Gastrocnemius medialis (tissue), 4 donors: ENCODE data around the gene SFMBT1. TPM values are rescaled to one million over a fixed set of nuclear protein-coding genes. Genes with fewer than 3 reads are reported as not detected.

Experiments
- ATAC-seq, 2 donors: fragments of 150-250 bp; one replicate each; pipeline ENCODE4 v1.9.1; 2016
- DNase-seq, 2 donors: peaks; one replicate each; pipeline ENCODE4 v3.0.0-alpha.2; 2019
- H3K27ac ChIP-seq, 4 donors: fragments of 200-600 bp; sonication (generic); 1 replicate in 1 of 4; 2 replicates in 3 of 4; pipeline ENCODE4 v1.5.1; 2016 to 2018; ENCODE audit warnings: mild to moderate bottlenecking in 2 of 4, moderate library complexity in 1 of 4
- H3K27me3 ChIP-seq, 3 donors: fragments of 200-600 bp; sonication (generic) in 2 of 3; 1 replicate in 1 of 3; 2 replicates in 2 of 3; pipeline versions ENCODE4 v1.5.1 to v1.6.0; 2016 to 2019; ENCODE audit warnings: mild to moderate bottlenecking in 1 of 3, moderate library complexity in 1 of 3
- H3K36me3 ChIP-seq, 2 donors: fragments of 200-600 bp; sonication (generic) in 1 of 2; one replicate each; pipeline ENCODE4 v1.5.1; 2017 to 2018
- H3K4me1 ChIP-seq, 2 donors: fragments of 200-600 bp; sonication (generic) in 1 of 2; one replicate each; pipeline ENCODE4 v1.5.1; 2016 to 2017; ENCODE audit warnings: mild to moderate bottlenecking in 2 of 2
- H3K4me3 ChIP-seq, 4 donors: fragments of 200-600 bp; sonication (generic) in 3 of 4; 1 replicate in 1 of 4; 2 replicates in 3 of 4; pipeline ENCODE4 v1.5.1; 2016 to 2019; ENCODE audit warnings: mild to moderate bottlenecking in 2 of 4
- H3K9me3 ChIP-seq, 3 donors: fragments of 200-600 bp; sonication (generic) in 2 of 3; 1 replicate in 1 of 3; 2 replicates in 2 of 3; pipeline ENCODE4 v1.5.1; 2016 to 2019
- POLR2A ChIP-seq, 2 donors: fragments of 450-650 bp; IDR thresholded peaks; one replicate each; pipeline ENCODE4 v1.6.1; 2017; ENCODE audit warnings: antibody characterized with exemption in 2 of 2, mild to moderate bottlenecking in 2 of 2, moderate library complexity in 2 of 2
- in situ Hi-C, 4 donors: fragments of 200-750 bp; cut with MboI; loops; one replicate each; pipeline versions ENCODE4 v1.15.0 to v1.8.0; 2017; ENCODE audit warnings: low sequenced_read_pairs in 4 of 4
- intact Hi-C: fragments of 100-400 bp; cut with DNase I; formaldehyde crosslinking; loops from one replicate; pipeline ENCODE4 v1.15.1; 2023; ENCODE audit warnings: low total_unique reads
- total RNA-seq, 4 donors: library from RNA; depleted of rRNA; stranded (reverse); fragments of >200 nt; gene quantifications; one replicate each; pipeline versions ENCODE4 v1.1.0 to v1.2.3, GENCODE V29; 2016
- TF ChIP-seq, protein P1 (sequence below), 5 experiments: fragments of 450-650 bp in 3 of 5; fragments of 200-600 bp in 2 of 5; sonication (generic) in 2 of 5; IDR thresholded peaks in 4 of 5; conservative IDR thresholded peaks in 1 of 5; 1 replicate in 4 of 5; 2 replicates in 1 of 5; pipeline ENCODE4 v1.5.1; 2016 to 2019; ENCODE audit warnings: antibody characterized with exemption in 5 of 5, mild to moderate bottlenecking in 3 of 5, moderate library complexity in 3 of 5

SFMBT1 gene
- total RNA-seq, 4 donors from 2014 or later: 17.5 to 39.7 (median 29.8) TPM

DNA sequence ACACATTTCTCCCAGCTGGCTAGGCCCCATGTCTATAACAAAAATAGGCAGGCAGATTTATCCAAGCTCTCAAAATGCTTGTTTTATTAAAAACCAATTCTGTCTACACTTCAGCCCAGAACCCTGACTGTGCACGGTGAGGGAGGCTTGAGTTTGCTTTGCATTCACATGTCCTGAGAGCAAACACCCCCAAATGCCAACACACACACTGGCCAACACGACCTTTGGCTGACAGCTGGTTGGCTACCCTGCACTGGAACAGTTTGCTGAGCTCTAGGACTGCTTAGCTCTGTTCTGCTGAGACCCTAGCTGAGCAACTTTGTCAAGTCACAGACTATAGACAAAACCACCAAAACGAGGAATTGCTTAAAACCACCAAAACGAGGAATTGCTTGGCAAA lies 152.2 kb downstream of the SFMBT1 start:
- DNase-seq (peak in 1 of 2 donors; percentile 31), ATAC-seq (peak in 1 of 2 donors; percentile 17)
- Histone ChIP-seq H3K27me3 (no peaks in the 10 kb centered on the region), H3K27ac (peak overlapping the region; percentile 77 to 85 (median 82)), H3K4me1 (peaks cover 58 to 63% of the 10 kb centered on the region in 2 donors), H3K4me3 (peak overlapping the region in 1 of 4 donors; percentile 35), H3K9me3 (no peaks in the 10 kb centered on the region), H3K36me3 (no peaks in the 10 kb centered on the region)
- in situ Hi-C loops: no loop called here
- intact Hi-C loops: loop anchor here (5.0 kb wide), 1 partner anchor 84 kb away; no protein-coding TSS in a partner anchor
- no peak for TF ChIP-seq POLR2A (IDR thresholded peaks at IDR 0.05)
- TF ChIP-seq, protein P1, sequence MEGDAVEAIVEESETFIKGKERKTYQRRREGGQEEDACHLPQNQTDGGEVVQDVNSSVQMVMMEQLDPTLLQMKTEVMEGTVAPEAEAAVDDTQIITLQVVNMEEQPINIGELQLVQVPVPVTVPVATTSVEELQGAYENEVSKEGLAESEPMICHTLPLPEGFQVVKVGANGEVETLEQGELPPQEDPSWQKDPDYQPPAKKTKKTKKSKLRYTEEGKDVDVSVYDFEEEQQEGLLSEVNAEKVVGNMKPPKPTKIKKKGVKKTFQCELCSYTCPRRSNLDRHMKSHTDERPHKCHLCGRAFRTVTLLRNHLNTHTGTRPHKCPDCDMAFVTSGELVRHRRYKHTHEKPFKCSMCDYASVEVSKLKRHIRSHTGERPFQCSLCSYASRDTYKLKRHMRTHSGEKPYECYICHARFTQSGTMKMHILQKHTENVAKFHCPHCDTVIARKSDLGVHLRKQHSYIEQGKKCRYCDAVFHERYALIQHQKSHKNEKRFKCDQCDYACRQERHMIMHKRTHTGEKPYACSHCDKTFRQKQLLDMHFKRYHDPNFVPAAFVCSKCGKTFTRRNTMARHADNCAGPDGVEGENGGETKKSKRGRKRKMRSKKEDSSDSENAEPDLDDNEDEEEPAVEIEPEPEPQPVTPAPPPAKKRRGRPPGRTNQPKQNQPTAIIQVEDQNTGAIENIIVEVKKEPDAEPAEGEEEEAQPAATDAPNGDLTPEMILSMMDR (IDR thresholded peaks at IDR 0.05 in 4 of 5, conservative IDR thresholded peaks at IDR 0.05 in 1 of 5): no peak

DNA sequence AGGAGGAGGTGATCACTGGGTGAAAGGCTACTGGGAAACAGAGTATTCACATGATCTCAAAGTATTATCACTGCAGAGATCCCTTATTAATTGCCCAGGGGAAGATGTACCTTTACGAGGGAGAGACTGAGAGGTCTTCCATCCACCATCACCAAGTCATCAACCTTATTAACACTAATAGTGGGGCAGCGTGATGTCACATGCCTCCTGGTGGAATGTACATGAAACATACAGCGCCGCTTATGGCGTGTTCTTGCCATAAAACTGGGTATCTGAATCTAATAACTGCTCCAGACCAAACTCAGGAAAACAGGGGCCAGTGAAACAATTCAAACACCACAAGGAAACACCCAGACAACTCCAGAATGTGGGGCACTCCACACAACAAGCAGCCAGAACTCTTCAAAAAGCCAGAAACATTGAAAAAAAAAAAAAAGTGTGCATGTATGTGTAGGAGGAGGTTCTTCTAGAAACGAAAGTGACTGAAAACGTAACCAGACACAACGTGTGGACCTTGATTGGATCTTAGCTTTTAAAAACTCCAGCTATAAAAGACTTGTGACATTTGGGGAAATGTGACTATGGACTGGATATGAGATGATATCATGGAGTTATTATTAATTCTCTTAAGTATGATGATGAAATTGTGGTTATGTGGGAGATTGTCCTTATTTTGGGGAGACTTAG lies 153.1 kb downstream of the SFMBT1 start:
- Histone ChIP-seq H3K27me3 (no peaks in the 10 kb centered on the region), H3K4me3 (peak overlapping the region; percentile 15 to 35 (median 34)), H3K4me1 (peaks cover 54 to 60% of the 10 kb centered on the region in 2 donors), H3K36me3 (no peaks in the 10 kb centered on the region), H3K9me3 (no peaks in the 10 kb centered on the region), H3K27ac (peak overlapping the region; percentile 77 to 85 (median 82))
- ATAC-seq (peak; percentile 52), DNase-seq (no peak)
- in situ Hi-C loops: no loop called here
- intact Hi-C loops: loop anchor here (5.0 kb wide), 1 partner anchor 85 kb away; no protein-coding TSS in a partner anchor
- TF ChIP-seq POLR2A (IDR thresholded peaks at IDR 0.05): no peak
- TF ChIP-seq, protein P1 (IDR thresholded peaks at IDR 0.05 in 4 of 5, conservative IDR thresholded peaks at IDR 0.05 in 1 of 5): peak in 1 of 5 experiments; percentile 31

DNA sequence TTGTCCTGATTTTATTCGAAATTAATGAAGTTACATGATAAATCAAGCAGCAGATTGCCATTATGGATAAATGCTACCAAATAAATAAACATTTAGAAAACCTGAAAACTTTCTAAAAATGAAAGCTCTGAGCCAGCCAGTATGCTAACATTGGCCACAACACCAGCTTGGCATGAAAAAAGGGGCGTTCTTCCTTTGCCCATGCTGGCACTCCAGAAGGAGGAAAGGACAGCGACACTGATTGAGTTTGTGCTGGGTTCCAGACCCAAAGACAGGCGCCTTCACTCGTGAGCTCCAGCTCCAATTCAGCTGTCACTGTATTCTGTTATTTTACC lies 153.6 kb downstream of the SFMBT1 start:
- in situ Hi-C loops (no loop called here), intact Hi-C loops (loop anchor here (5.0 kb wide), 1 partner anchor 85 kb away; no protein-coding TSS in a partner anchor)
- H3K4me1 ChIP-seq: peaks cover 53 to 58% of the 10 kb centered on the region in 2 donors
- DNase-seq: peak in 1 of 2 donors; percentile 27
- no peak for TF ChIP-seq POLR2A (IDR thresholded peaks at IDR 0.05)
- TF ChIP-seq, protein P1 (IDR thresholded peaks at IDR 0.05 in 4 of 5, conservative IDR thresholded peaks at IDR 0.05 in 1 of 5): no peak
- H3K4me3 ChIP-seq: peak overlapping the region in 2 of 4 donors; percentile 33 to 35
- no peaks in the 10 kb centered on the region for H3K36me3 ChIP-seq
- H3K27me3 ChIP-seq: no peaks in the 10 kb centered on the region
- peak overlapping the region; percentile 77 to 85 (median 82) for H3K27ac ChIP-seq
- no peak for ATAC-seq
- H3K9me3 ChIP-seq: no peaks in the 10 kb centered on the region

DNA sequence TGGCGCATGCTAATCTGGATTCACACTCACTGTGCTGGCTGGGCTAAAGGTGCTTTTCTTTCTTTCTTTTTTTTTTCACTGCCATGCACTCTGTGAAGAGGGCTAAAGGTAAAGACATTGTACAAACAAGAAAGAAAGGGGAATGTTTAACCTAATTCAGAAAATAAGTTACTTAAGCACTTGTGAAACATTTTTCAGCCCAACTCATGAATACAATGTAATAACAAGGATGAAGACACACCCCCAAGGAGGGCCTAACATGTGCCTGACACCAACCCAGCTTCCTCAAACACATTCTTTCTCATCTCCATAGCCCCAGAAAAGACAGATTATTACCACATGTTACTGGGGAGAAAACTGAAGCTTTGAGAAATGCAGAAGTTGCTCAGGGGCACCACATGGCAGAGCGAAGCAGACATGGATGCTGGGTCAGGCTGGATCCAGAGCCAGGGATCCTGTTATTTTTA lies 154.2 kb downstream of the SFMBT1 start:
- peaks cover 52 to 54% of the 10 kb centered on the region in 2 donors for H3K4me1 ChIP-seq
- TF ChIP-seq POLR2A (IDR thresholded peaks at IDR 0.05): no peak
- TF ChIP-seq, protein P1 (IDR thresholded peaks at IDR 0.05 in 4 of 5, conservative IDR thresholded peaks at IDR 0.05 in 1 of 5): no peak
- peak overlapping the region; percentile 77 to 85 (median 82) for H3K27ac ChIP-seq
- no peaks in the 10 kb centered on the region for H3K9me3 ChIP-seq
- H3K36me3 ChIP-seq: no peaks in the 10 kb centered on the region
- no peak overlapping the region for H3K4me3 ChIP-seq
- in situ Hi-C loops: no loop called here
- ATAC-seq: no peak
- no peaks in the 10 kb centered on the region for H3K27me3 ChIP-seq
- intact Hi-C loops: loop anchor here (1.0 to 5.0 kb wide), 2 partner anchors 40 to 86 kb away; no protein-coding TSS in a partner anchor
- no peak for DNase-seq
